ENCODE results near the gene DICER1.

GRCh38 chr14:95039259-95039992, 117.9 kb downstream of the DICER1 start:
- TF ChIP-seq TARDBP (IDR thresholded peaks at IDR 0.05) (no peak), FOXK2 (IDR thresholded peaks at IDR 0.05) (no peak), SUZ12 (IDR thresholded peaks at IDR 0.05) (no peak), BHLHE40 (IDR thresholded peaks at IDR 0.05; ENCODE audit: borderline replicate concordance) (no peak), SP1 (IDR thresholded peaks at IDR 0.05) (no peak), NFRKB (IDR thresholded peaks at IDR 0.05) (no peak), L3MBTL2 (conservative IDR thresholded peaks at IDR 0.05) (no peak), FOXA1 (IDR thresholded peaks at IDR 0.05) (no peak), CTBP1 (IDR thresholded peaks at IDR 0.05; ENCODE audit: borderline replicate concordance) (no peak), FOXM1 (IDR thresholded peaks at IDR 0.05; ENCODE audit: borderline replicate concordance) (no peak), ELF4 (IDR thresholded peaks at IDR 0.05) (no peak), PKNOX1 (IDR thresholded peaks at IDR 0.05) (no peak), ARNT (IDR thresholded peaks at IDR 0.05) (no peak), HDGF (IDR thresholded peaks at IDR 0.05; ENCODE audit: borderline replicate concordance) (no peak)

All from HEK293T (cell line).